Measurements from ENCODE around the gene MRGPRD.

MRGPRD gene

DNA sequence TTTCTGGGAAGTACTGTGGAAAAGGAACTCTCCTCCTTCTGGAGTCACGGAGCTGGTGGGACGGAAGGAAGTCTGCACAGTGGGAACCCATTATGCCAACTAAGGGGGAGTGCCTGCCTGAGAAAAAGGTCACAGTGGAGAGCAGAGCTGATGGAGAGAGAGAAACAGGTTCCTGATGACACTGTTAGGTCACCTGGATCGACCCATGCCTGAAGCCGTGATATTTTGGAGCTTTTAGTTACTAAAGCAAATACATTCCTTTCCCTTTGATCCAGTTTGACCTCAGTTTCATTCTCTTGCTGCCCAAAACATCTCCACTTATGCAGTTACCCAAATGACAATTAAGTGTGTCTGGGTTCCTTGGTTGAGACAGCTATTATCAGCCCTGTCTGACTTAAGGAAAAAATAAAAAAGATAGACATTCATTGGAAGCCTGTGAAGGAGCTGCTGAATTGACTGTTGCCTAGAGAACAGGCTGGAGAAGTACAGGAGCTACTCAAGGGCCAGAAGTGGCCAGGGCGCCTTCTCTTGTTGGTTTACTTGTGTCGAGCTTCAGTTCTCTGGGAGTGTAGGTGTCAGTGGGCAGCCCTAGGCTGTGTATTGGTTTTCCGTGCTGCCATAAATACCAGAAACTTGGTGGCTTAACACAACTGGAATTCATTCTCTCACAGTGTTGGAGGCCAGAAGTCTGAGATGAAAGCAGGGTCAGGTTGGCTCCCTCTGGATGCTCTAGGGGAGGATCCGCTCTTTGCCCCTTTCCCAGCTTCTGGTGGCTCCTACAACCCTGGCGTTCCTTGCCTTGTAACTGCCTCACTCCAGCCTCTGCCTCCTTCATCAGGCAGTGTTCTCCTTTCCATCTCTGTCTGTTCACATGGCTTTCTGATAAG lies 13.6 kb downstream of the MRGPRD start:
- Histone ChIP-seq H3K4me3 (ENCODE audit: low read length) (no peak overlapping the region), H3K79me2 (ENCODE audit: low read length) (no peaks in the 10 kb centered on the region), H3K27ac (ENCODE audit: low read length) (no peak overlapping the region), H2AFZ (ENCODE audit: low read depth, low read length) (no peak overlapping the region), H4K20me1 (ENCODE audit: insufficient read depth, low read length) (no peaks in the 10 kb centered on the region), H3K4me2 (ENCODE audit: low read length) (no peak overlapping the region), H3K4me1 (ENCODE audit: low read length) (no peaks in the 10 kb centered on the region), H3K9ac (ENCODE audit: low read length) (no peak overlapping the region), H3K36me3 (replicated peaks; ENCODE audit: low read depth, low read length) (no peaks in the 10 kb centered on the region), H3K27me3 (ENCODE audit: low read depth, low read length) (peaks cover 27% of the 10 kb centered on the region), H3K9me3 (ENCODE audit: insufficient read depth, low read length) (no peaks in the 10 kb centered on the region)
- no peak for TF ChIP-seq EZH2phosphoT487 (IDR thresholded peaks at IDR 0.05; ENCODE audit: low read depth)
- TF ChIP-seq, protein P1, sequence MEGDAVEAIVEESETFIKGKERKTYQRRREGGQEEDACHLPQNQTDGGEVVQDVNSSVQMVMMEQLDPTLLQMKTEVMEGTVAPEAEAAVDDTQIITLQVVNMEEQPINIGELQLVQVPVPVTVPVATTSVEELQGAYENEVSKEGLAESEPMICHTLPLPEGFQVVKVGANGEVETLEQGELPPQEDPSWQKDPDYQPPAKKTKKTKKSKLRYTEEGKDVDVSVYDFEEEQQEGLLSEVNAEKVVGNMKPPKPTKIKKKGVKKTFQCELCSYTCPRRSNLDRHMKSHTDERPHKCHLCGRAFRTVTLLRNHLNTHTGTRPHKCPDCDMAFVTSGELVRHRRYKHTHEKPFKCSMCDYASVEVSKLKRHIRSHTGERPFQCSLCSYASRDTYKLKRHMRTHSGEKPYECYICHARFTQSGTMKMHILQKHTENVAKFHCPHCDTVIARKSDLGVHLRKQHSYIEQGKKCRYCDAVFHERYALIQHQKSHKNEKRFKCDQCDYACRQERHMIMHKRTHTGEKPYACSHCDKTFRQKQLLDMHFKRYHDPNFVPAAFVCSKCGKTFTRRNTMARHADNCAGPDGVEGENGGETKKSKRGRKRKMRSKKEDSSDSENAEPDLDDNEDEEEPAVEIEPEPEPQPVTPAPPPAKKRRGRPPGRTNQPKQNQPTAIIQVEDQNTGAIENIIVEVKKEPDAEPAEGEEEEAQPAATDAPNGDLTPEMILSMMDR (IDR thresholded peaks at IDR 0.05; ENCODE audit: low read depth, low read length): no peak

DNA sequence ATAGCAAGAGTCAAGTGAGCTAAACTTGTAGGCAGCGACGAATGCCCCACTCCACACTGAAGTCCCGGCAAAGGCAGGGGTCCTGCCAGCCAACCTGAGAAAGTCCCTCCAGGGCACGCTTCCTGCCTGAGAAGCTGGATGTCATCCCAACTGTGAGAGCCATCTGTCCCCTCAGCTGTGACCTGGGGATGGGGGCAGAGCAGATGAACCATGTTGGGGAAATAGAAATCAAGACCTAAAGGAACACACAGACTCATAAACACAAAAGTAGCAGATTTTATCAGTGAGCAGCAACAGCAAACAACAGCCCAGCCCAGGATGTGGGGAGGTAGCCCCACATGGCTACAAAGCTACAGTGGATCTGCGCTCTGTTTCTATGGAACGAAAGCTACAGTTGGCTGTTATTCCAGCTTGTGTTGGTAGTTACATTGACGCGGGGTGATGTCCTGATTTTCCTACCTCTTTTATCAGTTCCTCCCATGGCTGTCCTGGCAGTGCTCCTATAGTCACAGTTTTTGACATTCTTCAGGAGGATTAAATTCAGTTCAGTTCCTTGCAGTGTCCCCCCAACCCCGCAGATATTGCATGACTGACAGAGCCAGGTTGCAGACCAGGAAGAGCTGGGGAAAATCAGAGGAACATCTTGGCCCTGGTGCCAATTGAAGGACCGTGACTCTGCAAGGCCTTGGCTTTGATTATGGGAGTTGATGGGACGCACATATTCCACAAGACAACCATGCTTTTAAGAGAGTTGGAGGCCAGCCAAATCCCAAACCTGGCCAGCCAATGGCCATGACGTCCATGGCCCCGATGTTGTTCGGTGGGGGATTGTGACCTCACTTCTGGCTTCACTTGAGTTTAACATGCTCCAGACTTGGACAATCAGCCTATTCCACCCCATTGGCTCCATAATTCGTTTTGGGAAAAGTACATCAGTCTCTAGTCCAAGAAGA lies 14.6 kb downstream of the MRGPRD start:
- Histone ChIP-seq H3K27me3 (ENCODE audit: low read depth, low read length) (peaks cover 24% of the 10 kb centered on the region), H3K9me3 (ENCODE audit: insufficient read depth, low read length) (no peaks in the 10 kb centered on the region), H3K27ac (ENCODE audit: low read length) (no peak overlapping the region), H3K79me2 (ENCODE audit: low read length) (no peaks in the 10 kb centered on the region), H3K4me1 (ENCODE audit: low read length) (no peaks in the 10 kb centered on the region), H3K4me2 (ENCODE audit: low read length) (no peak overlapping the region), H3K4me3 (ENCODE audit: low read length) (no peak overlapping the region), H3K36me3 (replicated peaks; ENCODE audit: low read depth, low read length) (no peaks in the 10 kb centered on the region), H3K9ac (ENCODE audit: low read length) (no peak overlapping the region), H4K20me1 (ENCODE audit: insufficient read depth, low read length) (no peaks in the 10 kb centered on the region), H2AFZ (ENCODE audit: low read depth, low read length) (no peak overlapping the region)
- no peak for TF ChIP-seq EZH2phosphoT487 (IDR thresholded peaks at IDR 0.05; ENCODE audit: low read depth)
- TF ChIP-seq, protein P1 (IDR thresholded peaks at IDR 0.05; ENCODE audit: low read depth, low read length): no peak

DNA sequence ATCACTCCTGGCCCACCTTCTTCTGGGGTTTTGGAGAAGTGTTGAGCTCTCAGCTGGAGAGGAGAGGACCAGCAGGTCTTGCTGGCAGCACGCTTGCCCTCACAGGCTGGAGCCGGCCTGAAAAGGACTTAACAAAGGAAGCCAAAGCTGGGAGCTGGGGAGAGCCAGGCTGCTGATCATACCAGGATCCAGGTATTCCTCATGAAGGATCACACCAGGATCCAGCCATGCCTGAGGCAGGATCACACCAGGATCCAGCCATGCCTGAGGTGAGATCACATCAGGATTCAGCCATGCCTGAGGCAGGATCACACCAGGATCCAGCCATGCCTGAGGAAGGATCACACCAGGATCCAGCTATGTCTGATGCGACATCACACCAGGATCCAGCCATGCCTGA lies 17.0 kb downstream of the MRGPRD start:
- H3K79me2 ChIP-seq (ENCODE audit: low read length): no peaks in the 10 kb centered on the region
- no peak overlapping the region for H3K27ac ChIP-seq (ENCODE audit: low read length)
- TF ChIP-seq, protein P1 (IDR thresholded peaks at IDR 0.05; ENCODE audit: low read depth, low read length): no peak
- no peak for TF ChIP-seq EZH2phosphoT487 (IDR thresholded peaks at IDR 0.05; ENCODE audit: low read depth)
- no peaks in the 10 kb centered on the region for H3K4me1 ChIP-seq (ENCODE audit: low read length)
- H3K36me3 ChIP-seq (replicated peaks; ENCODE audit: low read depth, low read length): no peaks in the 10 kb centered on the region
- H3K9me3 ChIP-seq (ENCODE audit: insufficient read depth, low read length): no peaks in the 10 kb centered on the region
- peaks cover 11% of the 10 kb centered on the region; the same call in 1 of the 2 replicates for H3K27me3 ChIP-seq (ENCODE audit: low read depth, low read length)
- H3K4me3 ChIP-seq (ENCODE audit: low read length): no peak overlapping the region
- no peak overlapping the region for H3K9ac ChIP-seq (ENCODE audit: low read length)
- H4K20me1 ChIP-seq (ENCODE audit: insufficient read depth, low read length): no peaks in the 10 kb centered on the region
- no peak overlapping the region for H2AFZ ChIP-seq (ENCODE audit: low read depth, low read length)
- no peak overlapping the region for H3K4me2 ChIP-seq (ENCODE audit: low read length)
